Stimulated activated CD8-positive, alpha-beta memory T cell treated with anti-CD3 and anti-CD28 coated beads, Interleukin-7, amount 100 ng/mL, for 1 hour (primary cell): ENCODE results near the gene MOB3B.

Experiments
- DNase-seq, 2 donors: peaks; one replicate each; pipeline ENCODE4 v3.0.0-alpha.2; 2020; ENCODE audit warnings: low read depth in 2 of 2

The MOB3B gene

DNA sequence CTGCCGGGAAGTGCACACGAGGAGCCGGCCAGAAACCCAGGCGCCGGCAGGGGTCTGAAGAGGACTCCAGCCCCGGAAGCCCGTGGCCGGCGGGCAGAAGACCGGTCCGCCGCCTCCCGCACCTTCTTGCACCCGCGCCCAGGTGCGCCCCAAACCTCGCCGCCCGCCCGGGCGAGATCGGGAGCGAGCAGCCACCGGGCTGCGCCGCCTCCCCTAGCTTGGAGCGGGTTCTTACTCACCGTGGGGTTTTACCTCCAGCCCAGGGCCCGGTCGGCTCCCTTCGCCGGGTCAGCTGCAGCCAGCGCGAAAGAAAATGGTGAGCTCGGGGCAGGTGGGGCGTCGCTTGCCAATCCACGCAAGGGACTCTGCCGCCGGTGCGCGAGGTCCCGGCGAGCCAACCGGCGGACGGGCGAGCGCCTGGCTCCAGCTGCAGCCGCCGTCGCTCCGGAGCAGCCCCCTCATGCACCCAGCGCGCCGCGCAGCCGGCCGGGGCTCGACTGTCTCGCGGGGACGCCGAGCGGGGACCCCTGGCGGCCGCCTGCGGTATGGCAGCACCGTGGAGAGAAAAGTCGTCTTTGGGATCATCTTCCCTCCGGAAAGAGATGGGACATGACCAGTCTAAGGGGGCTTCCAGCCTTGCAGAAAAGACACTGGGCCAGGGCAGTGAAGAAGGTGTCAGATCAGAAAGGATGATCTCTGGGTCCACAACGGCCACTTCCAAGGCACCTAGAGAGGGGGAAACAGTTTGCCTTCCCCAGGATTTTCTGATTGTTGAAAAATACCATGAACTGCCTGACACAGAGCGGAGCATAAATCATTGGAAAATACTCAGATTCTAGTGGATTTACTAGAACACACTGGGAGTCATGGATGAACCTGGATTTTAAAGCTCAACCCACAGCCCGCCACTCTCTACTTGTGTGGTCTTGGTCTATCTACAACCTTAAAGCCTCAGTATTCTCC lies at the start of gene MOB3B:
MOB3B (minus strand) TSS at position 499 of the 963 bp plus-strand sequence. CDS start 74,264 bp downstream, outside the sequence.
- DNase-seq = peak; percentile 50 to 51

DNA sequence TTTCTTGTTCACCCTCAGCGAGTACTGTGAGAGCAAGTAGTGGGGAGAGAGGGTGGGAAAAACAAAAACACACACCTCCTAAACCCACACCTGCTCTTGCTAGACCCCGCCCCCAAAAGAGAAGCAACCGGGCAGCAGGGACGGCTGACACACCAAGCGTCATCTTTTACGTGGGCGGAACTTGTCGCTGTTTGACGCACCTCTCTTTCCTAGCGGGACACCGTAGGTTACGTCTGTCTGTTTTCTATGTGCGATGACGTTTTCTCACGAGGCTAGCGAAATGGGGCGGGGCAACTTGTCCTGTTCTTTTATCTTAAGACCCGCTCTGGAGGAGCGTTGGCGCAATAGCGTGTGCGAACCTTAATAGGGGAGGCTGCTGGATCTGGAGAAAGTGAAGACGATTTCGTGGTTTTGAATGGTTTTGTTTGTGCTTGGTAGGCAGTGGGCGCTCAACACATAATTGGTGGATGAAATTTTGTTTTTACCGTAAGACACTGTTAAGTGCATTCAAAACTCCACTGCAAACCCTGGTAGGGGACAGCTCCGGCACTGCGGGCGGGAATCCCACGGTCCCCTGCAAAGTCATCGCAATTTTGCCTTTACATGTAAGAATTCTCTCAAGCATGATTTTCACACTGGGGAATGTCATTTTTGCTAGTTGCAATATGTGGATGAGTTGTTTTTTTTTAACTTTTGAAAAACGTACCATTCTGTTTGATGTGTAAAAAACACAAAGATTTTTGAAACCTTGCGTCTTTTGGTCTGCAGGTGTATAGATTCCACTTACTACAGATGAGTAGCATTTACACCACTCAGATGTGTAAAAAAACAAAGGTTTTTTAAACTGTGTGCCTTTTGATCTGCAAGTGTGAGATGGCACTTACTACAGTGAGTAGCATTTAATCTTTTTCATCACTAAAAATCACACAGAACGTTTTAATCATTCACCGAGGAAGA lies 44.3 kb upstream of the MOB3B start:
- DNase-seq = peak; percentile 85 to 86

DNA sequence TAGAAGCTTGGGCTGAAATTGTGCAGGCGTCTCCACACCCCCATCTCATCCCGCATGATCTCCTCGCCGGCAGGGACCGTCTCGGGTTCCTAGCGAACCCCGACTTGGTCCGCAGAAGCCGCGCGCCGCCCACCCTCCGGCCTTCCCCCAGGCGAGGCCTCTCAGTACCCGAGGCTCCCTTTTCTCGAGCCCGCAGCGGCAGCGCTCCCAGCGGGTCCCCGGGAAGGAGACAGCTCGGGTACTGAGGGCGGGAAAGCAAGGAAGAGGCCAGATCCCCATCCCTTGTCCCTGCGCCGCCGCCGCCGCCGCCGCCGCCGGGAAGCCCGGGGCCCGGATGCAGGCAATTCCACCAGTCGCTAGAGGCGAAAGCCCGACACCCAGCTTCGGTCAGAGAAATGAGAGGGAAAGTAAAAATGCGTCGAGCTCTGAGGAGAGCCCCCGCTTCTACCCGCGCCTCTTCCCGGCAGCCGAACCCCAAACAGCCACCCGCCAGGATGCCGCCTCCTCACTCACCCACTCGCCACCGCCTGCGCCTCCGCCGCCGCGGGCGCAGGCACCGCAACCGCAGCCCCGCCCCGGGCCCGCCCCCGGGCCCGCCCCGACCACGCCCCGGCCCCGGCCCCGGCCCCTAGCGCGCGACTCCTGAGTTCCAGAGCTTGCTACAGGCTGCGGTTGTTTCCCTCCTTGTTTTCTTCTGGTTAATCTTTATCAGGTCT lies 43.5 kb upstream of the MOB3B start, which contains the start of gene C9orf72:
C9orf72 (minus strand) TSS at position 564 of the 716 bp plus-strand sequence. CDS start 6,361 bp downstream, outside the sequence.
- peak; percentile 78 to 79 for DNase-seq

DNA sequence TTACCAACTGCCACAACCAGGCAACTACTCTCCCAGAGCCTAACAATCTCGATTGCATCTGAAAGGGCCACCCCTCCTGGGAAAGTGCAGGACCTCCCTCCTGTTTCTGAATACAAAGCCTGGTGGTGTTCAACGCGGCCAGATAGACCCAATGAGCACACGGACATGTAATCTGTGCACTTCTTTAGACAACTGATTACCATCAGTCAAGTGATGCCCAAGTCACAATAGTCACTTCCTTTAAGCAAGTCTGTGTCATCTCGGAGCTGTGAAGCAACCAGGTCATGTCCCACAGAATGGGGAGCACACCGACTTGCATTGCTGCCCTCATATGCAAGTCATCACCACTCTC lies 42.9 kb upstream of the MOB3B start:
- peak in 1 of 2 donors; percentile 27 for DNase-seq

DNA sequence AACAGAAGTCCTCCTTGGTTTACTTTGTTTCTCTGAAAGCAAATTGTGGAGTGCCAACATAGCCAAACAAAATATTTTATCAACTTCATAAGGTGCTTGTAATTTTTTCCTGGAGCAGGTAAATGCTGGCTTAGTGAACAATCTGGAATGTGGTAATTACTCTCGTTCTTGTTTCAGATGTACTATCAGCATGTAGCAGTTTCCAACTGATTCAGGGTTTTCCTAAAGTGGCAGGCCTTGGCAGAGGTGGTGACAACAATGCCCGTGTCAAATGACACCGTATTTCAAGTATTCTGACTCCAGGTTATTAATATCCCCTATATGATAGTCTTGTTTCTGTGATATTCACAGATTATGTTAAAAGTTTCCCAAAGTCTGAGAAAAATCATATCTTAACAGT lies 42.4 kb upstream of the MOB3B start:
- DNase-seq = no peak

DNA sequence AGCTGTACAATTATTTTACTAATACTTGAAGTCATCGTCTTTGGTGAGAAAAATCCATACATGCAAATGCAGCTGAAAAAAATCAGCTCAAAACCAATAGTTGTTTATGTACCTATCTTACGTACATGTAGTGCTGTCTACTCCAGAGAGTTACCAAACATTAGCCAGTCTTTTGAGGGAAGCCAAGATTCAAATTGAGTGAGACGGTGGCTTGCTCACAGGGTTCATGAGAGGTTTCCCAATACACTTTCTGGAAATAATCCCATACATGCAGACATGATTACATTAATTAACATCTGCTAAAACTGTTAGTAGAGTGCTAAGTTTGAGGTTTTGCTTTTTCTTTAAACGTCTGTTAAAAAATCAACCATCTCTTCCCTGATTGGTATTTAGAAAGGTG lies 41.4 kb upstream of the MOB3B start:
- no peak for DNase-seq

DNA sequence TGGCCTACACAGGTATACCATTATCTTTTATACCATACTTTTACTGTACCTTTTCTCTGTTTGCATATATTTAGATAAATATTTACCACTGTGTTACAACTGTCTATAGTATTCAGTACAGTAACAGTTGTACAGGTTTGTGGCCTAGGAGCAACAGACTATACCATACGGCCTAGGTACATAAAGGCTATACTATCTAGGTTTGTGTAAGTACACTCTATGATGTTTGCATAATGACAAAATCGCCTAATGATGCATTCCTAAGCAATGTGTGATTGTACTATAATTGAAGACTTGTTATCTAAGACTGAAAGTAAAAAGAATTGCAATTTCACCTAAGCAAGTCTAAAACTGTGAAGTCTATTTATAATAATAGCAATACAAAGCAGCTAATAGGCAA lies 39.8 kb upstream of the MOB3B start:
- no peak for DNase-seq

DNA sequence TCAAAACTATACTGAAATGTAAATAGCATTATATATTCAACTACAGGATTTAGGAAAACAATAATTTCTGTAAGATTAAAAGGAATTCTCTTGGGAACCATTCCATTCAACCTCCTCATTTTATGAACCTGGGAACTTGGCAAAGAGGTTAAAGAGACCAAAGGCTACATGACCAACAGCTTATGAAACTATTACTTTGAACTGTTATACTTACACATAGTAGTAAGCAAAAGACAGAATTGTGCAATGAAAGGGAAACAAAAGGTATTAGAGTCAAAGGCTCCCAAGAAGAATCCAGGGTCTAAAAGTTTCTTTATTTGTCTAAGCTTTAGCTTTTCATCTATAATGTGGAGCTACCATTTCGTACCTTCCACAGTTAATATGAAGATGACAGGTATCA lies 36.5 kb upstream of the MOB3B start:
- DNase-seq = no peak

DNA sequence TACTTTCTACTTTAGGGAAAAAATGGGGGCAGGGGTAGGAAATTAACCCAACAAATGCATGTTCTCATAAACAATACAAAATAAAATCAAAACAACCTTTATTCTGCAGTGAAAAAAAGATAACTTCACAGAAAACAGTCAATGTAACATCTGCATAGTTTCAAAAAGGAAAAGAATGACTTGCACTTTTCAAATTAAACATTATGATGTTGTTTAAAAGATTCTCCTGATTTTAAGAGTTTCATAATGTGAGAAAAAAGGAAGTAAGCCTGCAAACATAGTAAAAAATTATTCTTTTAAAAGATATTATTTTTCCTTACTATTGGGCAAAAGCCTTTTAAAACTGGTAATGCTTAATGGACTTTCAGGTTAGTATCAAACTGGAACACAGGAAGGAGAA lies 36.1 kb upstream of the MOB3B start:
- DNase-seq = no peak

DNA sequence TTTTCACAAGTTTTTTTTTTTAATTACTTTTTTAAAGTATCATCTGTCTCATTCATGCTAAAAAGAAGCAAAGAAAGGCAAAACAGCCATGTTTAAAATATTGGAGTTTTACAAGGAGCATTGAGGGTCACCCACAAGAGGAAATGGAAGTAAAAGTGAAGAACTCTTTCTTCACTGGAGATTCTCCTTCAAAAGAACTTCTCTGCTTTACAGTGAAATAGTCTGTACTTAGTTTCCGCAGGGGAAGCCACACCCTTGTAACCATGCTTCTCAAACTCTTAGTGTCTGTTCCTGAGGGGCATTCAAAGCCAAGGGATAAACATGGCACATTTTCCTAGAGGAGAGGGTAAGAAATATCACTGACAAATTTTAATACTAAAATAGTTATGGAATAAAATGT lies 35.1 kb upstream of the MOB3B start:
- no peak for DNase-seq

DNA sequence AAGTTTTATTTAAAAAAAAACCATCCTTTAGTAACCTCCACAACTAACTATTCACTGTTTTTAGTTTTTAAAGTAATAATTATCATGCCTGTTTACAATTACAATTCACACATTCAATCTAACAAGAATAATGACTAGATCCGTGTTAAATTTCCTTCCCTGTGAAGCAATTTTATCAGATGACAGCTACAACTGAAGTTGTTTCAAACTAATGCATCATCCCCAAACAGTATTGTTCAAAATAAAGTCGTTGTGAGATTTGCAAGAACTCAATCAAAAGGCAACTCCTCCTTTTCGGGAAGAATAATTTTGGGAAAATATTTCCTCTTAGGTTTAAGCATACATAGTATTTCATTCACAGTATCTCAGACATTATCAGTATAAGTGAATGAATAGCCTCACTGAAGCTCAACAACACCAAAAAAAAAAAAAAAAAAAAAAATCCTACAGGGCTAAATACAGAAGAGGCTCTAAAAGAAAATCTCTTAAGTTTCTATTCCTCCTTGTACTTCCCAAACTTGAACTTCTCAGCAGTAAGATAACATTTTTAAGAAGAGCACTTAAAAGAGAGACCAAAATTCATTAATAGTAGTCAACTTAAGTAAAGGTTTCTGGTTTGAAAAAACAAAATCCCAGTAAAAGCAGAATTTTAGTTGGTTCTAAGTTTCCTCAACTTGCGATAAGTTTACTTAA lies 34.3 kb upstream of the MOB3B start:
- DNase-seq = no peak

DNA sequence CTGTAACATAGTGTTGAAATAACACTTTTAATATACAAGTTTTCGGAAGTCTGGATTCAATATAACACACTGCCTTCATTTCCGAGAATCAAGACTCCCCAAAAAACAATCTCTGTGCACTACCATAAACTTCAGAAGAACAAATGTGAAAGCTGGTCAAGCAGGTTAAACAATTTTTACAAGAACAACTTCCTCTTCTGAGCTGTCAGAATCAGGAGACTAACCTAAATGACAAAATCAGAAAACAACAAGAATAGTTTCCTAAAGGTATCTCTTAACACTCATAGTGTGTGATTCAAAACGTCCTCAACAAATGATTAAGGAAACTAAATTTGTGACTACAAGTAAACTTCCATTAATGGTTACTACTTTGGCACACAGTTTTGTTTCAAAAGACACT lies 32.1 kb upstream of the MOB3B start:
- DNase-seq = no peak

DNA sequence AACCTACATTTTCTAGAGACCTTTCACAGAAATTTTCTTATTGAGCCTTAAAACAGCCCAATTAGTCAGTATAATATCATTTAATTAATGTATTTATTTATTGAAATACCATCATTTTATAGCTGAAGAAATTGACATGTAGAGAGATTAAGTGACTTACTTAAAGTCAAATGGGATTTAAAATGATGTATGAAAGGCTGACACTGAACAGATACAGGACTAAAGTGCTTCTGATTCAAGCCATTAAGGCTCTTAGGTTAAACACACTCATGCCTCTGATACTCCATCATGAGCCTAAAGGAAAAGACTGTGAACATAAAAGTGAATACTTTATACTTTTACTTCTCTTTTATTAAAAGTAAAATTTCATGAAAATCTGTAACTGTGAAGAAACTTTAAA lies 30.8 kb upstream of the MOB3B start:
- DNase-seq = no peak

DNA sequence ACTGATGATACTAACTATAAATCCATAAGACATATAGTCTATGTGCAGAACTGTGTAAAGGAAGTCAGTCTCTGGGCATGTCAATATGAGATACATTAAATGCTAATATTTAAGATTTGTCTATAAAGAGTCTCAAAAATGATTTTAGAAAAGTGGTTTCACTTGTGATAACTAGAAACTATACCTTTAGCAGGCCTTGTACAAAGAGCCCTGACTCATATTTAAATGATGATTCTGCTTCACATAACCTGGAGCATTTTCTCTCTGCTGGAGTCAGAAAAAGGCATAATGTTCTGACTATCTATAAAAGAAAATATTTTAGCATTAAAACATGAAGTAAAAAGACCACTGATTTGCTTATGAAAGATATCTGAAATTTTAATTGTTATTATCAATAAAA lies 28.7 kb upstream of the MOB3B start:
- no peak for DNase-seq

DNA sequence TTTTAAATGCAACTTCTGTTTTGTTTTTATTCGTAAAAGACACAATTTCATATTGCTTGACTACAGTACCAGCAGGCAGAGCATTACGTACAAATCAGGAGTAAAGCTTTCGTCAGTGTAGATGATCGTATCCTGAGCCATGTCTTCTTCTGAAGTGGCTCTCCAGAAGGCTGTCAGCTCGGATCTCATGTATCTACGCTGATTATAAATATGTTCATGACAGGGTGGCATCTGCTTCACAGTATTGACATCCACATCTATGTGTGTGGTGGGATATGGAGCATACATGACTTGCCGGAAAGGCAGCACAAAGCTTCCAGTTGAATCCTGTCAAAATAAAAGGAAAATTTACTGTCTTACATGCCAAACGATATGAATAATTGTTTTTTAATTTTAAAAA lies 26.9 kb upstream of the MOB3B start:
- DNase-seq = no peak

DNA sequence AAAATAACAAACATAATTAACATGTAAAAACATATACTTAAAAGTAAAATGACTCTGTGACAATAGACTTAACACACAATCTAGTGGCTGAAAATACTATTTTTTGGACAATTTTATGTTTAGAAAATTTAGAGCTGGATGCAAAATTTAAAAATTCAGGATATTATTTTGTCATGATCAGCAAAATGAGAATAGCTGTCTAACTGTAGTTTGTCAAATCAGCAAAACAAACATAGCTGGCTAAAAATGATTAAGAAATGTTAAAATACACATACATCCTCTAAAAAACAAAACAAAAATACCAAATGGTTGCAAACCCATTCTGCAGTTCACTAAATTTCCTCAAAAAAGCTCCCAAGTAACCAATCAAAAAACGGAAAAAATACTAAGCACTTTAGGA lies 25.1 kb upstream of the MOB3B start:
- DNase-seq = no peak

DNA sequence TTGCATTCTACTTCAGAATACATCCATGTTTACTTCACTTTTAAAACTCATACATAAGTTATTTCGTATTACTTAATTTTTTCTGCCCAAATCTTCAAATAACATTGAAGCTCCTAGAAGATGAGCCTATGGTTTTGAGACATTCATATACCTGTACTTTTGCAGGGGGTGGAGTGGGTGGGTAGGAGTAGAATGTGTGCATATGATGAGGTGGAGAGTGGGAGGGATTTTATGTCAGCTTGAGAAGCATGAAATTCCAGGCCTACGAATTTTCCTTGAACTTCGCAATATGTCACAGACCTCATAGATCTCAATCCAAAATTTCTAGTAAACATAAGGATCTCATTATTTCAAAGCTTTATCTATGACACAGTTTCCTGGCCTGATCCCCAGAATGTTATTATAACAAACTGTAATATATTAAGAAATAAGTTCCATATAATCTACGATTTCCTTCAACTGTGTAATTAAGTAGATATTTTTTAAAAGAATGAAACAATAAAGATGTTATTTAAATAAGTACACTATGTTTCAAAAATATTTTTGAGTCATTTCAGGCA lies 19.7 kb upstream of the MOB3B start:
- no peak for DNase-seq

DNA sequence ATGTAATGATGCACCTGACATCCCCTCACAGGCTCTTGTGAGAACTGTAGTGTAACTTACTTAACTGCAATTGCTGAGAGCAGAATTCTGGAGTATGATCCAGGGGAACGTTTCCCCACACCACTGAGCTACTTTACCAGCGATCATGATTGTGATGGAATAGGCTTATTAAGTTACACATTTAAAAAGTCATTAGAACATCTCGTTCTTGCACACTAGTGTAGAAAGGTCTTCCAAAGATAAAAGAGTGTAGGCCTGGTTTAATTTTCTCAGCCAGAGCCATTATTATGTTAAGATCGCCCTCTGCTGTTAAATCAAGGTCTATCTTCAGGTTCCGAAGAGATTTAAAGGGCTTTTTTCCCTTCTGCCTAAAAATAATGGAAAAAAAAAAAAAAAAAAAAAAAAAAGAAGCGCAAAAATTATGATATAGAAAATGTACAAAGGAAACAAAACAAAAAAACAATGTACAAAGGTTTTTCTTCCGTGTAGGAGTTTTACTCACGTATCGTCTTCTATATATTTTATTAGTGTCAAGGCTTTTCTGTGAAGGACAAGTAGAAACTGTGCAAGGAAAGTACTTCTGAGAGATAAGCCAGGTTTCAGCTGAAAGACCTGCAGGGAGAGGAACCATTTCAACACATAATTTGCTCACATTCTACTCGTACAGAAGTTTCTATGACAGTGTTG lies 18.6 kb upstream of the MOB3B start:
- DNase-seq = no peak

DNA sequence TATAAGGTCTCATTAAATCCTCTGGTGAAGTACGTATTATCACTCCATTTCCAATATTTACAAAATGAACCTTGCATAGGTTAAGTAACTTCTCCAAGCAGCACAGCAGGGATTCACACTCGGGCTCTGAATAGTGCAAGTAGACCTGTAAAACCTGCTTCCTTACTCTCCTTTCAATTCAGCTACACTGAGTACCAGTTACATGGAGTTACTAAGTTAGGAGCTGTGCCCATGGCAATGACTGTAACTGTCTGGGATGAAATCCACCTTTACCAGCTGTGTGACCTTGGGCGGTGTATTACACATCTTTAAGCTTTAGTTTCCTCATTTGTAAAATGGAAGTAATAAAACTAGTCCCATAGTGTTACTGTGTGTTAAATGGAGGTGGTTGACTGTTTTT lies 15.9 kb upstream of the MOB3B start:
- DNase-seq = no peak

DNA sequence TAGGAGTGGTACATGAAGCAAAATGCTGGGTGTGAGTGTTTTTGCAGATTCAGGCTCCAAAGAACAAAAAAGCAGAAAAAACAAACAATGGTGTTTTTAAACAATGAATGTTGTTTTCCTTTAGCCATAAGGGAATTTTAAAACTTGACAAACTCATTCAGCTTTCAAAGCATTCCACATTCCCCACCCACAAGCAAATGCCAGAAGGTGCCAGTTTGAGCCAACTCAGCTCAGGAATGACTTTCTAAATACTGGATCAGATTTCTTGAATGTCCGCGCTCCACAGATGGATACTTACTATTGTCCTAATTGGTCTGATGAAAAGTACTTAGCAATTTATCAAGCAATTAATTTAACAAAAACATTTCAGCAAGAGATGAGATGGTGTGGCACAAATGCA lies 12.9 kb upstream of the MOB3B start:
- no peak for DNase-seq
